GM21390 (cell line): ENCODE data around the gene TMEM143.
"Not testable (repeated sequence)": the region's sequence is repeated elsewhere in the genome, so short reads cannot be mapped to it uniquely, and the experiment has no call there.

Source experiments
- ATAC-seq: cut with Tn5 transposase; IDR thresholded peaks from one replicate; pipeline ENCODE4 v1.9.1; 2021; ENCODE audit not compliant: unreplicated experiment

Gene TMEM143

DNA sequence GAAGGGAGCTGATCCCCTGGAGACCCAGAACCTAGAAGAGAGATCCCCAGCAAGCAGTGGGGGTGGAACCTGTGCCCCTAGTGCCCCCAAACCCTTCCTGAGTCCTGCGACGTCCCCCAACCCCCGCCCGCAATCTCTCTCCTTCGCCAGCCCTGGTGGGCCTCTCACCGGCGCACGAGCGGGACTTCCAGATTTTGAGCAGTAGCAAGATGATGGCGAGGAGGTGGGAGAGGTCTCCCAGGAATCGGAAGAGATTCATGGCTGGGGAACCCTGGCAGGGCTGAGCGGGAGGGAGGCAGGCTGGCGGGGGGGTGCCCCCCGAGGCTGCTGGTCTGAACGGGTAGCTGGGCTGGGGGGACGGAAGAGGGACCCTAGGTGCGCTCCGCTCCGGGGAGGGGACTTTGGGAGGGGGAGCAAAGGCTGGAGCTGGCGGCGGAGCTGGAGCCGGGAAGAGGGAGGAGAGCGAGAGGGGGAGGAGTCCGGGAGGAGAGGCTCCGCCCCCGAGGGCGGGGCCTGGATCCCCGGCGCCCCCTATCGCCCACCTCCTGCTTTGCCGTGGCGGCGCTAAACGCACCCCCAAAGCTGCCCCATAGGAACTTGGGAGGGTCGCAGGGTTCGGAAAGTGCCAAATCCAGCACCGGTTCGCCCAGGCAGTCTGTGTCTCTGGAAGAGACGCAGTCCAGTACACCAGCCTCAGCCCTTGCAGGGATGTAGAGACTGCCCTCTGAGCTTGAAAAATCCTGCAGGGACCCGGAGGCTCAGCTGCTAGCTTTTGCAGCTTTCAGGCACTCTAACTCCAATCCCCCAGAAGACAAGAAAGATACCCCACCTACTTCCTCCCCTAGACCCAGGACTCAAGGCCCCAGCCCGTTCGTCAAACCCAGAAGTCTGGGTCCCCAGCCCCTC is 27.6 kb upstream of the TMEM143 start, which contains the start of gene KDELR1:
Gene KDELR1, minus strand, starts transcription at position 452 of the 906 bp plus-strand sequence. Its CDS starts 193 bp downstream, at position 259.
- no peak for ATAC-seq

DNA sequence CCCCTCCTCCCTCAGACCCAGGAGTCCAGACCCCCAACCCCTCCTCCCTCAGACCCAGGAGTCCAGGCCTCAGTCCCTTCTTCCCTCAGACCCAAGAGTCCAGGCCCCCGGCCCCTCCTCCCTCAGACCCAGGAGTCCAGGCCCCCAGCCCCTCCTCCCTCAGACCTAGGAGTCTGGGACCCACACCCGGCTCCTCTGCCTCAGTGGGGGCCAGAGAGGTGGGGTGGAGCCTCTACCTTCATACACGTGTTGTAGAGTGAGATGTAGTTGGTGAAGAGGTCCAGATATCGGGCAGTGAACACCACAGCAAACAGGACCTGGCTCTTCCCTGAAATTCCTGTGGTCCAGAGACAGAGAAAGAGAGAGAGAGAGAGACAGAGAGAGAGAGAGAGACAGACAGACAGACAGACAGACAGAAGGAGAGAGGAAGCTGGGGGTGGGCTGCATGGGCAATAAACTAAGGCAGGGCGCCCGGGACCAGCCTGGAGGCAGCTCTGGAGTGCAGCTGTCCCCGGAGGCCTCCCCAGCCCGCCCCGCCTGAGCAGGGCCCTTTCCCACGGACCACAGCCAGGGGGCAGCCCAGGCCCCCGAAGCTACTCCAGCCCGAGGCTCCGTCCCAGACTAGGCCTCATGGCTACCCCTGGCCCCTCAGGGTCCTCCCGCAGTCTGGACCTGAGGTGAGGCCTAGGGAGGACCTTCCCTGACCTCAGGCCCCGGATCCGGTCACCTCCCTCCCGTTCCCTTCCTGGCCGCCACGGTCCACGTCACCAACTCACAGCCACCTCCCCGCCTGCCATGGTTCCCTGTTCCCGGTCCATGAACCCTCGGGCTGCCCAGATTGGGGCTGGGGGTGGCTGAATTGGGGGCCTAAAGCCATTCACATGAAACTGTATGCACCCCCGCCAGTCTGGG is 26.7 kb upstream of the TMEM143 start:
- ATAC-seq, result no peak

DNA sequence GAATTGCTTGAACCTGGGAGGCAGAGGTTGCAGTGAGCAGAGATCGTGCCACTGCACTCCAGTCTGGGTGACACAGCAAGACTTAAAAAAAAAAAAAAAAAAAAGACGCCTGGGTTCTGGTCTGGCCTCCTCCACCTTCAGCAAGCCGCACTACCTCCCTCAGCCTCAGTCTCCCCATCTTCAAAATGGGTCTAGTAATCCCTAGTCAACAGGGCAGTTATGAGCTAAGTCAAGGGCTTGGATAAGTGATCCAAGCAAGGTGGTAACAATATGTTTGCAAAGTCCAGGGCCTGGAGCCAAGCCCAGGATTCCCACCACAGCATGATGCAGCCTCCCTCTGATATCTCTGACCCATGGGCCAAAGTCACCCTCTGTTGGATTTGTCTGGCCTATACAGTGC is 23.2 kb upstream of the TMEM143 start:
- ATAC-seq, result no peak

DNA sequence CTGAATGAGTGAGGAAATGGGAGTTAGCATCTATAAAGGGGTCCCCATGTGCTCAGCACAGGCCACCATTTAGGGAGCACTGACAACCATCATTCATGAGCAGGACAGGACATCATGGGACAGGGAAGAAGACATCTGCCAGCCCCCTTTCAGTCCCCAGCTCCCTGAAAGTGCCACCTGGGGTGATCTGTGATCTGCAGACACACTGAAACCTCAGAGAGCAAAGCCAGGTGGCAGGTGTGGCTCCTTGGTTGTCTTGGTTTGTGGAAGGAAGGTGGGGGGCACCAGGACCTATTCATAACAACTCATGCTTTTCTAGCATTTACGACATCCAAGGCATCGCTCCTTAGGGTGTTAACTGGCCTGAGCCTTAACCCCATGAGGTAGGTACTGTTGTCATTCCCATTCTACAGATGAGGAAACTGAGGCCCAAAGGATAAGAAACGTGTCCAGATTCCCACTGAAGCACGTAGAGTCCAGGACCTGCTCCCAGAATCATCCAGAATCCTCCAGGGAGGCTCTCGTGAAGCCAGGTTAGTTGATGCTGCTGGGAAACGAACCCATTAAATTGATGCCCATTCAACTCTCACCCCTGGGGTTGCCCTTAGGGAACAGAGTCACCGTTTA is 21.8 kb upstream of the TMEM143 start:
- ATAC-seq, result no peak

DNA sequence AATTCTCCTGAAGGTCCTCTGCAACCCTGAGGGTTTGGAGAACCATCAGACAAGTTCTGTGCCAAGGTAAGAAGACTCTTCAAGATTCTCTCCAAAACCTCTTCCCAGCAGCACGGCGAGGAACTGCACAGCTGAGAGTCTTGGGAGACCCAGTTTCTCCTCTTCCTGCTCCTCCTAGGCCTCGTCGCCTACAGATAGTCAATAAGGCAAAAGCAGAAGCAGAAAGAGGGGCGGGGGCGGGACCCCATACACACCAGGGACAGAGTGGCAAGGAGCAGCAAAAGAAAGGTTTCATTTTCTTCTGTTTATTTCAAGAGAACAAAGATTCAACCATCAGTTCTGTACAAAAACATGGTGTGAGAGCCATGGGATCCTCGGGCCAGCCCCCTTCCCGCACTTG is 18.5 kb upstream of the TMEM143 start:
- ATAC-seq, result no peak

DNA sequence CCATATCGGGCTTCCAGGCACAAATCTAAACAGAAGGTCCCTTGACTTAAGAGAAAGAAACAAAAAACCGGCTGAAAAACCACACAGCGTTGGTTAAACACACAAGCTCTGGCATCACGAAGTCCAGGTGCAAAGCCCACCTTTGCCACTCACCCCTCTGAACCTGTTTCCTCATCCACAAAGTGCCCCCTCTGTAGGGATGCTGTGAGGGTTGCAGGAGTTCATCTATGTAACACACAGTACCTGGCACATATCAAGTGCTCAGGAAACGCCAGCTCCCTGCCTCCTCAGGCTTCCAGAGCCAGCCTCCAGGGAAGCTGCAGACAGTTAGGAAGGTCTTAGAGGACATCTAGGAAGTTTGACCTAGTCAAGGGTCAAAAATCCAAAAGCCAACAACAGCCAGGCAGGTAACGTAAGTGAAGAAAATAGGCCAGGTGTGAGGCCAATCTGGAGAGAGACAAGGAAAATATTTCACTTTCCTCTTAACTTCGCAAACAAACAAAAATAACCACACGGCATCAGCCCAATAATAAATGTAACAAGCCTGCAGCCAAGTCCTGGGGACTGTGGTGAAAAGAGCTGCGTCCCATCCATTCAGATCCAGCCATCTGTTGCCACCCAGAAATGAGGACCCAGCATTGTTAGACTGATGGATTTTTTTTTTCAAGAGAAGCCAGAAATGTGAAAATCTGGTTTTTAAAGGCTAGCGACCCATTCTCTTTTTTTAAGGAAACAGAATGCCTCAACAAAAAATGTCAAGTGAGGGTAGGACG is 17.6 kb upstream of the TMEM143 start:
- ATAC-seq, result no peak

DNA sequence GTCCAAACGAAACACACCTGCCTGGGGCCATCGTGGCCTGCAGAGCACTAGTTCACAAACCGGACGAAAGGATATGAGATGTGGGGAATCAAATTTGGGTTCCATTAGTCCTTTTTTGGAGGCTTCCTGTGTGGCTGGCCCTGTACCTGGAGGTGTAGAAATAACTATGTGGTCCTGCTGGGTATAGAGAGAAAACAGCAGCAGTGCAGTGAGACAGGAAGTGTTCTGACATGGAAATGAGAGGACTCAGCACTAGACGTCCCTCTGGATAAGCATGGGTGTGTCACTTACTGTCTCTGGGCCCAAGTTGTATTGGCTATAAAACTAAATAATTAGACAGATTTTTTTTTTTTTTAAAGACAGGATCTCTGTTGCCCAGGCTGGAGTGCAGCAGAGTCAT is 15.3 kb upstream of the TMEM143 start:
- no peak for ATAC-seq

DNA sequence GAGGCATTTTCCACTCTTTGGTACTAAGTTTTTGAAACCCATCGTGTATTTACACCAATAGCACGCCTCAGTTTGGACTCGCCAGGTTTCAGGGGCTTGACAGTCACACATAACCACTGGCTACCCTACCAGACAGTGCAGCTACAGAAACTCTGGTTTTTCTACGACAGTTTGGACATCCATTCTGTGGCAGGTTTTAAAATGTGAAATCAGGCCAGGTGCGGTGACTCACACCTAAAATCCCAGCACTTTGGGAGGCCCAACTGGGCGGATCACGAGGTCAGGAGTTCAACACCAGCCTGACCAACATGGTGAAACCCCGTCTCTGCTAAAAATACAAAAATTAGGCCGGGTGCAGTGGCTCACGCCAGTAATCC is 14.4 kb upstream of the TMEM143 start:
- ATAC-seq, result no peak

DNA sequence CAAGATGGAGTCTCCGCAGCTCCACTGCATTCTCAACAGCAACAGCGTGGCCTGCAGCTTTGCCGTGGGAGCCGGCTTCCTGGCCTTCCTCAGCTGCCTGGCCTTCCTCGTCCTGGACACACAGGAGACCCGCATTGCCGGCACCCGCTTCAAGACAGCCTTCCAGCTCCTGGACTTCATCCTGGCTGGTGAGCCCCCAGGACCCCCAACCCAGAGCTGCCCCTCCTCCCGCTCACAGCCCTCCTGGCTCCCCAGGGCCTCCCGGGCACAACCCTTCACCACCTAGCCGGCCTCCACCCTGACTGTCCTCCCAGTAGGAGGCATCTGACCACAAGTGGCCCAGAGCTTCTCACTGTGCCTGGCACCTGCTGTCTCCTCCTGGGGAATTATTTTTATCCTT is 9.8 kb upstream of the TMEM143 start:
- ATAC-seq, result no peak

DNA sequence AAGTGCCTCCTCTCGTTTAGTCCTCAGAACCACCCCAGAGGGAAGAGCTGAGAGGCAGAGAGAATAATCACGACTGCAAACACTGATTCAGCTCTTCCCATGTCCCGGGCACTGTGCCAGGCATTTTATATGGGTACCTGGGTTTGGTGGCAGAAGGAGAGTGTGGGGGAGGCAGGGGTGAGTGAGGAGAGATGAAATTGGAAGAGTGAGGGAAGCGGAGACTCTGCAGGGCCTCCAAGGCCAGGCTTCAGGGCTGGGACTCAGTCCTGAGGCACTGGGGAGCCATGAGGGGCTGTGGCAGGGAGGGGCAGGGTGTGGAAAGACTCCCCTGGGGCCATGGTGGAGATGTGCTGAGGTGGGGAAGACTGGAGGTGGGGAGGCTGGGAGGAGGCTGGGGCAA is 9.2 kb upstream of the TMEM143 start:
- ATAC-seq, result no peak

DNA sequence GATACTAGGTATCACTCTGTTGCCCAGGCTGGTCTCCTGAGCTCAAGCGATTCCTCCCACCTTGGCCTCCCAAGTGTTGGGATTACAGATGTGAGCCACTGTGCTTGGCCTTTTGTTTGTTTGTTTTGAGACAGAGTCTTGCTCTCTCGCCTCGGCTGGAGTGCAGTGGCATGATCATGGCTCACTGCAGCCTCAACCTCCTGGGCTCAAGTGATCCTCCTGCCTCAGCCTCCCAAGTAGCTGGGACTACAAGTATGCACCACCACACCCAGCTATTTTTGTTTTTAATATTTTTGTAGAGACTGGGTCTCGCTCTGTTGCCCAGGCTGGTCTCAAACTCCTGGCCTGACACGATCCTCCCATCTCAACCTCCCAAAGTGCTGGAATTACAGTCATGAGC is 8.0 kb upstream of the TMEM143 start:
- not testable (repeated sequence) for ATAC-seq

DNA sequence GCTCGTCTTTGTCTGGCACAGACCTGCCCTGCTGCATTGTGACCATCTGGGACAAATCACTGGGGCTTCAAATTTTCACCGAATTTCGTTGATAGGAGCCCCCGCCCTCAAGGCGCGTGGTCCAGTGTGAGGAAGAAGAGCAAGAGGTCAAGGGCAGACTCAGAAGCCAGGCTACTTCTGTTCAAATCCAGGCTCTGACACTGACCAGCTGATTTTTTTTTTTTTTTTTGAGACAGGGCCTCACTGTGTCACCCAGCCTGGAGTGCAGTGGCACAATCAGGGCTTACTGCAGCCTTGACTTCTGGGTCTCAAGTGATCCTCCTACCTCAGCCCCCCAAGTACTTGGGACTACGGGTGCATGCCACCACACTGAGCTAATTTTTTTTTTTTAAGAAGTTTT is 7.6 kb upstream of the TMEM143 start:
- ATAC-seq, result no peak

DNA sequence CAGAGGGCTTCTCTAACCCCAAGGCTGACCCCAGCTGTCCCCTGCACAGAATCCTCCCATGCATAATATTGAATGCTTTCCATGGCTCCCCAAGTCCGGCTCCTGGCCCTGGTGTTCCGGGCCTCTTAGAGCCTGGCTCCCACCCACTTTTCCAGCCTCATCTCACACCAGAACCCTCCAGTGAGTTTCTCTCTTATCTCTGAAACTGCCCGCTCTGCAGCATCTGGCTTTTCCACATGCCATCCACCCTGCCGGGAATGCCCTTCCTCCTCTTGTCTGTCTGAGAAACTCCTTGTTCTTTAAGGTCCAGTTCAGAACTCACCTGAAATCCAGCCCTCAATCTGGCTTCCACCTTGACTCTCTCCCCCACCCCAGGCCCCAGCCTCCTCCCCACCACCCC is 7.2 kb upstream of the TMEM143 start:
- no peak for ATAC-seq

DNA sequence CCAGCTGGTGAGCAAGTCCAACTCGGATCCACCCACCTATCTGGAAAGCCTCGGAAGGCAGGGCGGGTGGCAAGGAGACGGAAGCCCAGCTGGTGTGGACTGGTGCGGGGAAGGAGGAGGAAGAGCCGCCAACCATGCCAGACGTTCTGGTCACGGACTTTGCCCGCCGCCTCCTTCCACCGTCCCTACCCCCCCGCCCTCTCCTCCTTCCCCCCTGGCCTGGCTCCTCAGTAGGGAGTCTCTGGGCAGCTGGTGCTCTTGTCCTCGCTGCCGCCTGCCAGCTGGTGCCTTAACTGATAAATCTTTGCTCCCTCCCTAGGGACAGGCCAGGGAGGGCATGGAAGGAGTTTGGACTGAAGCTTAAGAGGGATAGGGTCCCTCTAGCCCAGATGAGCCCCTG is 5.2 kb upstream of the TMEM143 start:
- ATAC-seq, result no peak

DNA sequence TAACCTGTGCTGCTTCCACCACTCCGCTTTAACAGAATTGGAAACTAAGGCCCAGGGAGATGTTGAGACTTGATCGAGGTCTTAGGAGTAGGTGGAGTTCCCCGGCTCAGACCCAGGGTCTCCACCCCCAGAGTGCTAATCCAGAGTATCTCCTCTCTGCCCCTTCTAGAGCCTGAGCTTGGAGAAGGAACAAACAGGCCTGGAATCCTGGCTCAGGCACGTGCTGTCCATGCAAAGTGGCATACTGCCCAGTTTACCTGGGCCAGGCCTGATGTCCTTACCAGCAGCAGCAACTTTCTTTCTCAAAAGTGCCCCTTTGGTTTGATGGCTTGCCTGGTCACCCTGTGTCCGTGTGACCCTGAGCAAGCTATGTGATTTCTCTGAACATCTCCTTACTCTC is 4.1 kb upstream of the TMEM143 start:
- ATAC-seq, result no peak

DNA sequence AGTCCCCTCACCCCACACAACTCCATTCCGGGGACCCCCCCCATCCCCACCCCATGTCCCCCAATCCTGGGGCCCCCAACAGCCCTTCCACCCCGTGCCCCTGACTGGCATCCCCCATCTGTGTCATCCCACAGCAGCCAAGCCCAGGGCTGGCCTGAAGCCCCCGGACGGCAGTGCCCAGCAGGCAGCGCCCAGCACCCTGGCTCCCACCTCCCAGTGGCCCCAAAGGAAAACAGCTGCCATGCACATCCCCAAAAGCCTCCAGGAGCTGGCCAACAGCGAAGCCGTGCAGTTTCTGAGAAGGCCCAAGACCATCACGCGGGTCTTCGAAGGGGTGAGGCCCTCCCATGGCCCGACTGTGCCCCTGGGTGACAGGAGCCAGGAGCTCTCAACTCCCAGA is 1.9 kb upstream of the TMEM143 start:
- no peak for ATAC-seq

DNA sequence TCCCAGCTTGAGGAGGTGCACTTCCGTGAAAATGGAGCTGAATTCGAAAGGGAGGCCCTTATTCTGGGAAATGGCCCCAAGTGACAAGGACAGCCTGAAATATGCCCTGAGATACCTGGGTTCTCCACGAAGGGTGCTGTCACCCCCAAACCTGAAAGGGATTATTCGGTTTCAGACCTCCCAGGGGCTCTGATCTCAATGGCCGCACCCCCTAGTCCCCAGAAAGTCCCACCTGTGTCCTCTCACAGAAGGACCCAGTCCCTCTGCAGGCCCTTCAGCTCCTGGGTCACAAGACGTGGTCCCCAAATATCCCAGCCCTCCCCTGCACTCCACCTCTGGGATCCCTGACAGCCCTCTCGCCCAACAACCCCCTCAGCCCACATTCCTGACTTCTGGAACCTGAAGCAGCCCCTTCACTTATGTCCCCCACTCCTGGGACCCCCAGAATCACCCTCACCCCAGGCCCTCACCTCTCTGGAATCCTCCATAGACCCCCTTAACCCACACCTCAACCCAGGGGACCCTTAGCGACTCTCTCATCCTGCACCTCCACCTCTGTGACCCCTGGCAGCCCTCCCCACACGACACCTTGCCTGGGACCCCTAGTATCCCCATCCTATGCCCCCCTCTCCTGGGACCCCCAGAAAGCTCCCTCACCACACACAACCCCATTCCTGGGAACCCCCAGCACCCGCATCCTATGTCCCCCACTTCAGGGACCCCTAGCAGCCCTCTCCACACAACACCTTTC is 1.0 kb upstream of the TMEM143 start:
- no peak for ATAC-seq

DNA sequence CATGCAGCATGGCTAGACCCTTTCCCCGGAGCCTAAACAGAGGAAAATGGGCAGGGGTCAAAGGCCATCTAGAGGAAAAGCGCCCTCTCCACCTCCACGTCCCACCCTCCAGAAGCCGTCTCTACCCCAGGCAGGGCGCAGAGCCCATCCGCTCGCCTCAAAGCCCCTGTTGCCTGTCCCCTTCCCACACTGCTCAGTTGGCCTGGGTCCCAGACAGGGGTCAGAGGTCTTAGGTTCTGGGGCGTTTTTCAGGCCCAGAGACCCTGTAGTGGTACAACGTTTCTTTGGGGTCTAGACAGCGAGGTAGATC is 285 bp downstream of the TMEM143 start:
- peak; percentile 9 for ATAC-seq

DNA sequence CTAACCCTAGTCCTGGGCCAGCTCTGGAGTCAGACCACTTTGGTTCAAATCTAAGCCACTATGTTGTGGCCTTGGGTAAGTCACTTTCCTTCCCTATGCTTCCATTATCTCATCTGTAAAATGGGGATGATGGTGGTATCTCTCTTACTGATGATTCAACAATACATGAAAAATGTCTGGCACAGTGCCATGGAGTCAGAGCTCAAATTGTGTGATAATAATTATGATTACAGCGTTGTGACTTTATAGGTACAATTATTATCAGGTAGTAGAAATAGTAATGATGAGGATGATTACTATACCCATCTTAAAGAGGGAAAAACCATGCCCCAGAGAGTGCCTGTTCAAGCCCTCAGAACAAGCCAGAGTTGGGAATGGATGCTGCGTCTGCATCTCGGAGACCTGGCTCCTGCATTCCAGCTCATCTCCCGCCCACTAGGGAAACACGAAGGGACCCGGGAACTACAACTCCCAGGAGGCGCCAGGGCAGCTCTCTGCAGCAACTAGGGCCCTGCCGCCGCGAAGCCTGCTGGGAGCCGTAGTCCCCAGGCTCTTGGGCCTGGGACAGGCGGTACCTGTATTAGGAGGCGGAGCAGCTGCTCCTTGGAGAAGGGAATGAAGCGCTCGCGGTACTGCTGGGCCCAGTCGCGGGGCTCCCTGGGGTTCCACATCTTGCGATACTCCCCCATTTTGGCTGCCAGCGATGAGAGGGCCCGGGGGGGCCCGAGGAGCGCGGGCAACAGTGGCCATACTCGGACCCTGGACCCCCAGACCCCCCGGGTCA is 832 bp downstream of the TMEM143 start:
- ATAC-seq, result peak; percentile 58
